T-helper 2 cell treated with Interferon-gamma antibody and Interleukin-4, amounts not matched to agents 100 ng/mL and 5 ng/mL, for 36 hours (primary cell): Measurements from ENCODE around the gene RCBTB1. TPM values are rescaled to one million over a fixed set of nuclear protein-coding genes. Genes with fewer than 3 reads are reported as not detected.
"Not testable (repeated sequence)": the region's sequence is repeated elsewhere in the genome, so short reads cannot be mapped to it uniquely, and the experiment has no call there.

Experiments
- intact Hi-C: fragments of 100-400 bp; cut with micrococcal nuclease; formaldehyde crosslinking; loops from one replicate; pipeline ENCODE4 v1.15.1; 2023
- total RNA-seq: library from RNA; stranded (reverse); gene quantifications from 2 replicates; pipeline ENCODE4 v1.2.3, GENCODE V29; 2022

RCBTB1 gene
- total RNA-seq = 18.8 and 19.7 TPM in 2 replicates

DNA sequence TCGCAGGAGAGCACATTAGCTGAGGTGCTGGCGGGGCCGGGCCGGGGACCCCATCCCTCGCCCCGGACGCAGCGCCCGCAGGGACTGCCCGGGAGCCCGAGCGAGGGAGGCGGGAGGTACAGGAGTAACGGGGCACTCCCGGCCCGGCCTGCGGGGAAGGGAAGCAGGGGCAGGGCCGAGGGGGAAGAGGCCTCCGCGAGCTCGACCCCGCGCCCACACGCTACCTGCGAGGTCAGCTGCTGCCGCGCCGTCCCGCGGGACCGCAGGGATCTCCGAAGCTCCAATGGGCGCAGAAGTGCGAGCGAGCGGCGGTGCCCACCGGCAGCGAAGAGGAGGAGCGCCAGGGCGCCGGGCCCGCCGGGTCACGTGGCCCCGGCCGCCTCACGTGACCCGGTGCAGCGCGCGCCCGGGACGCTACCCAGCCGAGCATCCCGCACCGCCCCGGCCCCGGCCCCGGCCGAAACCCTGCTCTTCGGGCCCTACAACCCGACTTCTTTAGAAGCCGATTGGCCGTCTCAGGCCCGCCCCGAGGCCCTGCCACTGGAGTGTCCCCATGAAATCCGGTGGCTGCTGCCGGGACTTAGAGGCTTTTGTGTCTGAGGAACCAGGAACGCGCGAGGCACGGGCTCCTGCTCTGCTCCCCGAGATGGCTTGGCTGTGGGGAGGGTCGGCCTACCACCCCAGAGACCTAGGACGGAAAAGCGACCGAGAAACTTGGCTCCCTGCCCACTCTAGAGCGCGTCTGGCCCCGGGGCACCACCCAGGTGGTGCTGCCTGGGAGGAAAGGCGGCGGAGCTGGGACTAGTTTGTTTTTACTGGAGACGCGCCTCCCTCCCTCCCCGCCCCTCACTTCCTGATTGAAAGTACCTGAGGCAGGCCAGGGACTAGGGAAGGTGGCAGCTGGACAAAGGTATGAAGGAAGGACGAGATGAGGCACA is at the start of gene RCBTB1:
RCBTB1 (minus strand) TSS at position 339 of the 938 bp plus-strand sequence. CDS start 18,279 bp downstream, outside the sequence.
- intact Hi-C loops = loop anchor here (1.0 to 10.0 kb wide), 6 partner anchors 21 to 611 kb away; partner anchors contain the start of genes CAB39L, CDADC1, FNDC3A and PHF11

GRCh38 chr13:49633710-49634109 is 48.4 kb upstream of the RCBTB1 start:
- intact Hi-C loops = no loop called here

DNA sequence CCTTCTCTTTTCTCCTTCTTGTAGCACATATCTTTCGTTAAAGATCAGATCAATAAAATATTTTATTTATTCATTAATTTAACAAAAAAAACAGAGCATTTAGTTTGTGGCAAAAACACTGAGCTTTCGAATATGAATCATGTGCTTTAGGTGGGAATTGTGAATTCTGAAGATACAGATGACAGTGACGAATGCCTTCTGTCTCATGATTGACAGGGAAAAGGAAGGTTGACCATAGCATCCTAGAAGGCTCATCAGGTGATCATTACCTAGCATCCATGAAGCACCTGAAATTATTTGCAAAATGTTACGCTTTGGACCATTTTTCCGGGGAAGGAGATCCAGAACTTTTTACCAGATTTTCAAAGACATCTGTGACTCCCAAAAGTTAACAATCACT is 46.8 kb upstream of the RCBTB1 start:
- intact Hi-C loops = no loop called here

DNA sequence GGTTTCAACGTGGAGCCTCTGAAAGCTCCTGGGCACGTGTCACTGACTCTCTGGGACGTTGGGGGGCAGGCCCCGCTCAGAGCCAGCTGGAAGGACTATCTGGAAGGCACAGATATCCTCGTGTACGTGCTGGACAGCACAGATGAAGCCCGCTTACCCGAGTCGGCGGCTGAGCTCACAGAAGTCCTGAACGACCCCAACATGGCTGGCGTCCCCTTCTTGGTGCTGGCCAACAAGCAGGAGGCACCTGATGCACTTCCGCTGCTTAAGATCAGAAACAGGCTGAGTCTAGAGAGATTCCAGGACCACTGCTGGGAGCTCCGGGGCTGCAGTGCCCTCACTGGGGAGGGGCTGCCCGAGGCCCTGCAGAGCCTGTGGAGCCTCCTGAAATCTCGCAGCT is 45.2 kb upstream of the RCBTB1 start:
- intact Hi-C loops = no loop called here

DNA sequence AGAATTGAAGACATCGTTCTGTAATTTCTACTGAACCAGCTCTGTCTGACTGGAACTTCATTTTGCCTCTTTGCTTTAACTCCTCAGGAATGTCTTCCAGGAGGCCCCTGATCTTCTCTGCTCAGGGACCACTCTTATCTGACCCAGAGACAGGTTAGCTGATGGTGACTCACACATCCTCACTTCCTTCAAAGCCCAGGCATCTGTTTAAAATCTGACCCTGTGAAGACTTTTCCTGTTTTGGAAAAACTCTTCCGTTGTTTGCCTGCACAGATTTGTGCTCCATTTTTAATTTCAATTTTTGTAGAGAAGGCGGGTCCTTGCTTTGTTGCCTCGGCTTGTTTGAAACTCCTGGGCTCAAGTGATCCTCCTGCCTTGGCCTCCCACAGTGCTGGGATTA is 44.6 kb upstream of the RCBTB1 start:
- intact Hi-C loops = no loop called here

DNA sequence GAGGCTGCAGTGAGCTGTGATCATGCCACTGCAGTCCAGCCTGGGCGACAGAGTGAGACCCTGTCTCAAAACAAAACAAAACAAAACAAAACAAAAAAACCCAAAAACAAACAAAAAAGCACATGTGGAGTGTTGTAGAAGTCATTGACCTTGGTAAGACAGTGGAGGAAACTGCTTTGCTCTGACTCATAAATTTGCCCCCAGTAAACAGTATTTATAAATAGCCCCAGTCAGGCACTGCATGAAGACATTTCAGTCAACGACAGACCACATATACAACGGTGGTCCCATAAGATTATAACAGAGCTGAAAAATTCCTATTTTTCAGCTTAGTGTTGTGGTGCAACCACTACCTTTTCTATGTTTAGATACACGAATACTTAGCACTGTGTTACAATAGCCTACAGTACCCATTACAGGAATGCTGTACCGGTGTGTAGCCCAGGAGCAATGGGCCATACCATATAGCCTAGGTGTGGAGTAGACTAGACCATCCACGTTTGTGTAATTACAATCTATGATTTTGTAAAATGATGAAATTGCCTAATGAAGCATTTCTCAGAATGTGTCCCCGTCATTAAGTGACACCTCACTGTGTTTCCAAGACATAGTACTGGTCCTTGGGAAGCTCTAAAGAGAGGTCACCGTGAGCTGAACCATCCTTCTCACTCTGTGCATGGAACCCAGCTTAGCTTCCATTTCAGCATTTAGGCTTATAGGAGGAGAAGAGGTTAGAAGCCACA is 44.0 kb upstream of the RCBTB1 start:
- intact Hi-C loops = no loop called here

DNA sequence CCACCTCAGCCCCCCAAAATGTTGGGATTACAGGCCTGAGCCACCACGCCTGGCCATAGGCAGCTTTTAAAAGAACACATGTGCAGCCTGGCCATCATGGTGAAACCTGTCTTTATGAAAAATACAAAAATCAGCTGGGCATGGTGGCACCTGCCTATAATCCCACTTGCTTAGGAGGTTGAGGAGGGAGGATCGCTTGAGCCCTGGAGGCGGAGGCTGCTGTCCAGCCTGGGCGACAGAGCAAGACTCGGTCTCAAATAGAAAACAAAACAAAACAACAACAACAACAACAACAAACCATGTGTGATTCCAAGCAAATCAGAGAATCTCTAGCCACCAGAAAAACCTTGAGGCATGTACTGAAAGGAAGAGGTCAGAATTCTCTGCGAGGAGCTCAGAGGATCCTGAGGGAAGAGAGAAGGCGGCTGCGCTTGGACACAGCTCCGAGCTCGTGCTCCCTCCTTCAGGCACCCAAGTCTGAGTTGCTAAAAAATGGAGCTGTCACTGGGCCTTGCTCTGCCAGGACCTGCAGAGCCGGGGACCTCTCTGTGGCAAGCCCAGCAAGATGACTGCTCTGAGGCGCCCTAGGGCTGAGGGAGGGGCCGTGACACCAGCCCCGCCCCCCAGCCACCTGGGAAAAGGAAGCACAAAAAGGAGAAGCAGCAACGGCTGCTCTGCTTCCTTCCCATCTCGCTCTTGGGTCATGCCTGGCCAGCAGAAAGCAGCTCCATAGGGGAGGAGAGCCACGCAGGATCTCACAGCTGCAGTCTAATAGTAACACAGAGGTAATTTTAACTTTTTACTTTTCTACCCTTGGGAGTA is 42.7 kb upstream of the RCBTB1 start, which contains the start of gene ARL11:
ARL11 (plus strand) TSS at position 677 of the 822 bp plus-strand sequence. CDS start 1,941 bp downstream, outside the sequence.
- intact Hi-C loops = no loop called here

DNA sequence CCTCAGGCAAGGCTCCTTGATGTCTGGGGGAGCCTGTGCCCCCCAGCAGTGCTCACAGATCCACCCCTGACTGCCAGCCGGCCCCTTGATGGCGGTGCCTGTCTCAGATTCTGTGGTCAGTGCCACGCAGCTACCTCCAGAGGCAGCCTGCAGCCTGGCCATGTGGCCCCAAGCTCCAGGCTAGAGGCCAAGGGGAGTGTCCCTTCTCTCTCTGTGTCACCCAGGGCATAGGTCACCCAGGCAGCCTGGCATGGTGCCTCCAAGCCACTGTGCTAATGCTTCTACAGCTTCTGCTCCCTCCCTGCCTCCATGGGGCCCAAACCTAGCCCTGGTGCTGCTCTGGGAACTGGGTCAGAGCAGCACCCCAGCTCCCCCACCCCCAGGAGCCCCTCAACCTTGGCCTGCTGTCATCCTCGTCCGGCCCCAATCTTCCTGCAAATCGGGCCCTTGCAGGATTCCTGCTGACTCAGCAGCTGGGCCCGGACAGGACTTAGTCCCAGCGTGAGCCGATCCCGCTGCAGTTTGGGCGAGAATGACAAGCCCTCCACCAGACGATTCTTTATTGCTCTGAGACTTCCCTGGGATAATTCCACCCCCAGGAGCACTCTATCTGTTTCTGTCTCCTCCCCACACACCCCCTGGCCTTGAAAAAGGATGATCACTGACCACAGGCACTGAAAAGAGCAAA is 40.2 kb upstream of the RCBTB1 start:
- intact Hi-C loops = no loop called here

DNA sequence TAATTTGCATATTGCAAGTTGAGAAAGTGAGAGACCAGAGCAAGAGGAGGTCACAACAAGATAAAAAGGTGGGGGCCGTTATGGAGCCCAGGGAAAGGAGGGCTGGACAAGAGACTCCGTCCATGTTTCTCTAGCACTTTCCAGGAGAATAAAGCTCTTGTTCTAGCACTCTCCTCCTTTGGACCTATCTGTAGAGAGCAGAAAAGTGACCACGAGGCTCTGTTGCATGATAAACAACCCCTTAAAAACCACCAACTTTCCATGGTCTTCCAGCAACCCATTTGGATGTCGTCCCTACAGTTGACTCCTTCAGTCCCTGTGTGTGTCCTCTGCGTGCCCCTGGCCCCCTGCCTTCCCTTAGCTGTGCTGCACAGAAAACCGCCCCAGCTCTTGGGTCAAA is 38.9 kb upstream of the RCBTB1 start:
- intact Hi-C loops = no loop called here

GRCh38 chr13:49622174-49622946 is 37.0 kb upstream of the RCBTB1 start:
- intact Hi-C loops = no loop called here

DNA sequence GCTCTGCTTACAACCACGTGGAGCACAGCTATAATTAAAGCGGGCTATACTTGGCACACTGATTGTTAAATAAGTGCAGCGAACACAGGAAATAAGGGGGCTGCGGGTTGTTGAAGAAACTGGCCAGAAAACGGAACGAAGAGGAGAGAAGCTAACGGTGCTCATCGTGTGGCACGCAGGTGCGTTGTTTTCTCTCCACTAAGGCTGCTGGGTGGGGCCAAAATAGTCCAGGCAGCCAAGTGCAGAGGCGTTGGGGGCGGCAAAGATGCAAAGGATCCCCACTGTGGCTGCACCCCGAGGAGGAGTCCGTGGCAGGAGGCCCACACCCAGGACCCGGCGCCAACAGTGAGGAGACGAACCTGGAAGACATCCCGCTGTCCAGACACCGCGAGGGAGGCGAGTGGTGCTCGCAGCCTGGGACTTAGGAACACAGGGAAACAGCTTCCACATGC is 34.8 kb upstream of the RCBTB1 start:
- intact Hi-C loops = no loop called here

- intact Hi-C loops = no loop called here
Measured at GRCh38 chr13:49616676-49617065, 31.3 kb upstream of the RCBTB1 start.

- intact Hi-C loops = no loop called here
Measured at GRCh38 chr13:49615836-49616675, 30.7 kb upstream of the RCBTB1 start.

- intact Hi-C loops = not testable (repeated sequence)
Measured at GRCh38 chr13:49612042-49612441, 26.7 kb upstream of the RCBTB1 start.

GRCh38 chr13:49610176-49610575 is 24.8 kb upstream of the RCBTB1 start:
- intact Hi-C loops = no loop called here

GRCh38 chr13:49608651-49609331 is 23.4 kb upstream of the RCBTB1 start:
- intact Hi-C loops = loop anchor here (5.0 kb wide), 1 partner anchor 111 kb away; the partner anchor contains the start of gene PHF11

- intact Hi-C loops = loop anchor here (1.0 to 5.0 kb wide), 5 partner anchors 23 to 367 kb away; partner anchors contain the start of genes PHF11 and RCBTB1
Measured at GRCh38 chr13:49607761-49608160, 22.4 kb upstream of the RCBTB1 start.
